Endometrial microvascular endothelial cells (primary cell): Measurements from ENCODE around the gene SERPINC1. TPM values are rescaled to one million over a fixed set of nuclear protein-coding genes. Genes with fewer than 3 reads are reported as not detected.
"Not testable (repeated sequence)": the region's sequence is repeated elsewhere in the genome, so short reads cannot be mapped to it uniquely, and the experiment has no call there.

Experiments used
- in situ Hi-C: cut with HindIII; loops from 2 replicates; pipeline ENCODE4 v1.10.0; 2017; ENCODE audit warnings: low sequenced_read_pairs, low pct_unique_long_range_greater_than_20kb; ENCODE audit errors: inconsistent ontology term
- total RNA-seq: library from RNA; depleted of rRNA; stranded (reverse); fragments of >200 nt; gene quantifications from one replicate; pipeline ENCODE4 v1.2.3, GENCODE V29; 2015; ENCODE audit errors: inconsistent ontology term

SERPINC1 gene
- total RNA-seq, 1 donor from 2014 or later, result not detected

GRCh38 chr1:173900427-173900826, 16.7 kb downstream of the SERPINC1 start:
- in situ Hi-C loops, result no loop called here

GRCh38 chr1:173894189-173894588, 22.9 kb downstream of the SERPINC1 start:
- in situ Hi-C loops, result no loop called here

- in situ Hi-C loops, result no loop called here
Measured at GRCh38 chr1:173893611-173894010, 23.5 kb downstream of the SERPINC1 start.

GRCh38 chr1:173889885-173890284, 27.2 kb downstream of the SERPINC1 start:
- in situ Hi-C loops, result no loop called here

DNA sequence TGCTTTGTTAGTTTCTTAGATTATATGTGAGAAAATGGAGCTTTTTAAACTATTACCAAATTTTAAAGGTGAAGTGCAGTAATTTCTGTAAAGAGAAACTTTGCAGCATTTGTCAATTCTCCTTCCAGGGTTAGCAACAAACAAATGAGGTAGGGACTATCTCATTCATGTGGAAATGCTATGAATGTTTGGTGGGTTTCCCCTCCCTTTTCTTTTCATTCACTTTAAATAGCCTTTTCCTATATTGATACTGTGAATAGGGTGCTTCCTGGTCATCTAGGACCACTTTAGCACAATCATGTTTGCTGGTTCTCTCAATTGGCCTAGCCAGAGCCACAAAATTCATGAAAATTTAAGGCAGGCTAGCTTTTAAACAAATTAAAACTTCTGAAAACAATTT, 28.4 kb downstream of the SERPINC1 start:
- in situ Hi-C loops, result no loop called here

DNA sequence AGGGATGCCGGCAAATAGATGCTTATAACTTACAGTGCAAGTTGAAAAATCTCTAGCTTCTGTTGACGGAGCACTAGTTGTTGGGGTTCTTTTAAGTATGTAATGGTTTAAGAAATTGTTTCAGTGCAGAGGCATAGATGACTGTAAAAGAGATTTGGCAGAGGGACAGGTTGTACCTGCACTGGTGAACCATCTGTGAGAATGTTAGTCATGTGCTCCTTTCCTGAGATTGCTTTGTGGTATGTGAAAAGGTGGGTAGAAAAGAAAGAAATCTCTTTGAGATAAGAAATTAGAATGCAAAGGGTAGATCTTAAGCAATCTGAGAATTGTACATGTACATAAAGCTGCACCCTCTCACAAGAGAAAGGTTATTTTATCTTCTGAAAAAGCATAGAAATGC, 29.5 kb downstream of the SERPINC1 start:
- in situ Hi-C loops, result no loop called here

DNA sequence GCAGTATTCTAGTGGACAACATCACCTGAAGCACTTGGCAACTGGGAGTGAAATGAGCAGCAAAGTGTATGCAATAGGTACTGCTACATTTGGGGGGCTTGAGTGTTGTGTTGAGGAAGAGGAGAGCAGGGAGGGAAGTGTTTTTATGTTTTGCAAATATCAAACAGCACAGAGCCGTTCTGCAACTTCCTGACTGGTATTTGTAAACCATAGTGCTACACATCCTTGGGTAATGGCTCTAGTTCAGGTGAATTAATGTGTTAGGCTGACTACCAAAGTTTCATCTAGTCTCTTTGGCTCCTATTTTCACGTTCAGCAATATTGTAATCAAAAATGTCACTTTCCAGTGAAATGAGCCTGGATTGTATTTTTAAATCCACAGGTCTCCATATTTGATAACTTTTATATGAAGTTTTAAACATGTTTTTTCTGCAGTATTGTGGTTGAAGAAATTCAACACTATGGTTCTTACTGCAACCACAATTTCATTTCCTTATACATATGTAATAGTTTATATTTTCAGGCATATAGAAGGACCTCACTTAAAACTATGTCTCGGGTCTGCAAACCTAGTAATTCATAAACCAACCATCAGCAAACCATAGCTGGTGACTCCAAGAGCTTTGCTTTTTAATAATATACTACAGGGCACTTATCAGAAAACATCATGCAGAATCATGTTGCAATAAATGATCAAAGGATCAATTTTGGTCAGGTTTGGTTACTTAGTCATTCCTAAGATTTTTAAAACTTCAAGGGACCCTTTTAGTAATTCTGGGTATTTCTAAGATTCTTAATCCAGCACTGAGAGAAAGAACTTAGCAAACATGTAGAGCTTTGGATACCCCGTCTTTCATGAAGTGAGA, 30.1 kb downstream of the SERPINC1 start:
- in situ Hi-C loops, result no loop called here

GRCh38 chr1:173884701-173885100, 32.4 kb downstream of the SERPINC1 start:
- in situ Hi-C loops, result no loop called here

DNA sequence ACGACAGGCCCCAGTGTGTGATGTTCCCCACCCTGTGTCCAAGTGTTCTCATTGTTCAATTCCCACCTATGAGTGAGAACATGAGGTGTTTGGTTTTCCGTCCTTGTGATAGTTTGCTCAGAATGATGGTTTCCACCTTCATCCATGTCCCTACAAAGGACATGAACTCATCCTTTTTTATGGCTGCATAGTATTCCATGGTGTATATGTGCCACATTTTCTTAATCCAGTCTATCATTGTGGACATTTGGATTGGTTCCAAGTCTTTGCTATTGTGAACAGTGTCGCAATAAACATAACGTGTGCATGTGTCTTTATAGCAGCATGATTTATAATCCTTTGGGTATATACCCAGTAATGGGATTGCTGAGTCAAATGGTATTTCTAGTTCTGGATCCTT, 36.0 kb downstream of the SERPINC1 start:
- in situ Hi-C loops, result not testable (repeated sequence)

GRCh38 chr1:173878251-173878650, 38.9 kb downstream of the SERPINC1 start:
- in situ Hi-C loops, result no loop called here

- in situ Hi-C loops, result no loop called here
Measured at GRCh38 chr1:173876732-173877131, 40.4 kb downstream of the SERPINC1 start.

DNA sequence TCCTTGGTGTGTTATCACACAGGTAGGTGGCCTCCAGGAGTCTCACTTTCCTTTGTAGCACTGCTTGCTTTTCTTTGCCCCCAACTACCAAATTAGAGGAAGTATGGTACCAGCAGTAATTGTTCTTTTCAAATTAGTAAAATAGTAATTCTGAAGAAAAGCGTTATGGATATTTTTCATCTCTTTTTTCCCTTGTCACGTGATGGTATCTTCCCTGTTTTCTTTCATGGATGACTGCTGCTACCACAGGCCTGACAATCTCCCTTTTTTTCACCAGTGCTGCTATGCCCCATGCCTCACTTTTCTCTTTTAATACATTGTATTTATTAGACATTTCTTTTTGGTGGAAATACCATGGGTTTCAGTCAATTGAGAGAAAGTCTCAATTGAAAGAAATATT, 45.6 kb downstream of the SERPINC1 start:
- in situ Hi-C loops, result no loop called here

- in situ Hi-C loops, result no loop called here
Measured at GRCh38 chr1:173871091-173871490, 46.0 kb downstream of the SERPINC1 start.

DNA sequence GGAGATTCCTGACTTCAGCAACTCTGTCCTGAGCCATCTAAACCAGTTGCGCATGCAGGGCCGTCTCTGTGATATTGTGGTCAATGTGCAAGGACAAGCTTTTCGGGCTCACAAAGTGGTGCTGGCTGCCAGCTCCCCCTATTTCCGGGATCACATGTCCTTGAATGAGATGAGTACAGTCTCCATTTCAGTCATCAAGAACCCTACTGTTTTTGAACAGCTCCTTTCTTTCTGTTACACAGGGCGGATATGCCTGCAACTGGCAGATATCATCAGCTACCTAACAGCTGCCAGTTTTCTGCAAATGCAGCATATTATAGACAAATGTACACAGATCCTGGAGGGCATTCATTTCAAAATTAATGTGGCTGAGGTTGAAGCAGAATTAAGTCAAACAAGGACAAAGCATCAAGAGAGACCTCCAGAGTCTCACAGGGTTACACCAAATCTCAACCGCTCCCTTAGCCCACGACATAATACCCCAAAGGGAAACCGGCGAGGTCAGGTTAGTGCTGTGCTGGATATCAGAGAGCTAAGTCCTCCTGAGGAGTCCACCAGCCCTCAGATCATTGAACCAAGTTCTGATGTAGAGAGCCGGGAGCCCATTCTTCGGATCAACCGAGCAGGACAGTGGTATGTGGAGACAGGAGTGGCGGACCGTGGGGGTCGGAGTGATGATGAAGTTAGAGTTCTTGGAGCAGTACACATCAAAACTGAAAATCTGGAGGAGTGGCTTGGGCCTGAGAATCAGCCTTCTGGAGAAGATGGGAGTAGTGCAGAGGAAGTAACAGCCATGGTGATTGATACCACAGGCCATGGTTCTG, 46.7 kb downstream of the SERPINC1 start:
- in situ Hi-C loops, result no loop called here

GRCh38 chr1:173869021-173869359, 48.1 kb downstream of the SERPINC1 start:
- in situ Hi-C loops, result no loop called here

GRCh38 chr1:173868266-173869020, 48.7 kb downstream of the SERPINC1 start, which contains the start of gene ZBTB37:
Gene ZBTB37, plus strand, starts transcription at chr1:173868380. Its CDS starts 1,846 bp downstream, at chr1:173870226.
- in situ Hi-C loops, result no loop called here

- in situ Hi-C loops, result no loop called here
Measured at GRCh38 chr1:173867753-173868265, 49.3 kb downstream of the SERPINC1 start, which contains the start of gene GAS5. Gene GAS5, minus strand, starts transcription at chr1:173867989.

- in situ Hi-C loops, result no loop called here
Measured at GRCh38 chr1:173867141-173867752, 49.9 kb downstream of the SERPINC1 start.
